Activated naive CD8-positive, alpha-beta T cell (primary cell): ENCODE results near the gene TRIM17.

Experiments used
- H3K27ac Mint-ChIP-seq: one replicate; pipeline ENCODE4 v1.8.0; 2021; ENCODE audit warnings: mixed read lengths
- H3K27me3 Mint-ChIP-seq: one replicate; pipeline ENCODE4 v1.8.0; 2021; ENCODE audit warnings: mixed read lengths
- H3K36me3 Mint-ChIP-seq: one replicate; pipeline ENCODE4 v1.8.0; 2021; ENCODE audit warnings: mixed read lengths
- H3K4me1 Mint-ChIP-seq: one replicate; pipeline ENCODE4 v1.8.0; 2021; ENCODE audit warnings: low read depth, mixed read lengths
- H3K4me3 Mint-ChIP-seq: one replicate; pipeline ENCODE4 v1.8.0; 2021; ENCODE audit warnings: mild to moderate bottlenecking, mixed read lengths
- H3K9me3 Mint-ChIP-seq: one replicate; pipeline ENCODE4 v1.8.0; 2021; ENCODE audit warnings: low read depth, mixed read lengths

Gene TRIM17

GRCh38 chr1:228393268-228393701, 23.4 kb downstream of the TRIM17 start:
- Mint-ChIP-seq H3K27me3 (no peaks in the 10 kb centered on the region), H3K4me3 (no peak overlapping the region), H3K9me3 (no peaks in the 10 kb centered on the region), H3K27ac (peak overlapping the region; percentile 16), H3K4me1 (peaks cover 8% of the 10 kb centered on the region), H3K36me3 (no peaks in the 10 kb centered on the region)

GRCh38 chr1:228392111-228392936, 24.3 kb downstream of the TRIM17 start:
- Mint-ChIP-seq H3K9me3 (no peaks in the 10 kb centered on the region), H3K4me1 (no peaks in the 10 kb centered on the region), H3K36me3 (no peaks in the 10 kb centered on the region), H3K4me3 (no peak overlapping the region), H3K27me3 (no peaks in the 10 kb centered on the region), H3K27ac (no peak overlapping the region)

GRCh38 chr1:228391411-228392020, 25.1 kb downstream of the TRIM17 start:
- H3K27me3 Mint-ChIP-seq = no peaks in the 10 kb centered on the region
- H3K4me1 Mint-ChIP-seq = no peaks in the 10 kb centered on the region
- H3K27ac Mint-ChIP-seq = no peak overlapping the region
- H3K9me3 Mint-ChIP-seq = no peaks in the 10 kb centered on the region
- H3K4me3 Mint-ChIP-seq = no peak overlapping the region
- H3K36me3 Mint-ChIP-seq = no peaks in the 10 kb centered on the region

- Mint-ChIP-seq H3K27ac (no peak overlapping the region), H3K36me3 (no peaks in the 10 kb centered on the region), H3K9me3 (no peaks in the 10 kb centered on the region), H3K27me3 (no peaks in the 10 kb centered on the region), H3K4me3 (no peak overlapping the region), H3K4me1 (no peaks in the 10 kb centered on the region)
Measured at GRCh38 chr1:228390649-228391048, 26.0 kb downstream of the TRIM17 start.

- Mint-ChIP-seq H3K4me3 (no peak overlapping the region), H3K4me1 (no peaks in the 10 kb centered on the region), H3K9me3 (no peaks in the 10 kb centered on the region), H3K27me3 (peaks cover 3% of the 10 kb centered on the region), H3K27ac (no peak overlapping the region), H3K36me3 (no peaks in the 10 kb centered on the region)
Measured at GRCh38 chr1:228387321-228387720, 29.3 kb downstream of the TRIM17 start.

- Mint-ChIP-seq H3K27ac (no peak overlapping the region), H3K27me3 (peaks cover 3% of the 10 kb centered on the region), H3K36me3 (no peaks in the 10 kb centered on the region), H3K9me3 (no peaks in the 10 kb centered on the region), H3K4me3 (no peak overlapping the region), H3K4me1 (no peaks in the 10 kb centered on the region)
Measured at GRCh38 chr1:228385232-228385631, 31.4 kb downstream of the TRIM17 start.

- no peak overlapping the region for H3K4me3 Mint-ChIP-seq
- H3K27me3 Mint-ChIP-seq = peaks cover 6% of the 10 kb centered on the region
- no peak overlapping the region for H3K27ac Mint-ChIP-seq
- H3K36me3 Mint-ChIP-seq = no peaks in the 10 kb centered on the region
- H3K4me1 Mint-ChIP-seq = peaks cover 5% of the 10 kb centered on the region
- H3K9me3 Mint-ChIP-seq = no peaks in the 10 kb centered on the region
Measured at GRCh38 chr1:228383773-228384172, 32.9 kb downstream of the TRIM17 start.

GRCh38 chr1:228381356-228381755, 35.3 kb downstream of the TRIM17 start:
- Mint-ChIP-seq H3K27ac (no peak overlapping the region), H3K9me3 (no peaks in the 10 kb centered on the region), H3K27me3 (peaks cover 6% of the 10 kb centered on the region), H3K4me1 (peaks cover 8% of the 10 kb centered on the region), H3K36me3 (no peaks in the 10 kb centered on the region), H3K4me3 (no peak overlapping the region)

- Mint-ChIP-seq H3K27ac (no peak overlapping the region), H3K27me3 (peaks cover 6% of the 10 kb centered on the region), H3K4me1 (peaks cover 8% of the 10 kb centered on the region), H3K36me3 (no peaks in the 10 kb centered on the region), H3K4me3 (peak overlapping the region; percentile 13), H3K9me3 (no peaks in the 10 kb centered on the region)
Measured at GRCh38 chr1:228379666-228380065, 37.0 kb downstream of the TRIM17 start.

- peaks cover 6% of the 10 kb centered on the region for H3K27me3 Mint-ChIP-seq
- no peak overlapping the region for H3K27ac Mint-ChIP-seq
- H3K4me3 Mint-ChIP-seq = peak overlapping the region; percentile 83
- H3K4me1 Mint-ChIP-seq = peaks cover 8% of the 10 kb centered on the region
- H3K36me3 Mint-ChIP-seq = no peaks in the 10 kb centered on the region
- no peaks in the 10 kb centered on the region for H3K9me3 Mint-ChIP-seq
Measured at GRCh38 chr1:228378873-228379460, 37.7 kb downstream of the TRIM17 start.

- Mint-ChIP-seq H3K4me1 (peaks cover 8% of the 10 kb centered on the region), H3K9me3 (no peaks in the 10 kb centered on the region), H3K27ac (no peak overlapping the region), H3K27me3 (peaks cover 6% of the 10 kb centered on the region), H3K4me3 (peak overlapping the region; percentile 83), H3K36me3 (no peaks in the 10 kb centered on the region)
Measured at GRCh38 chr1:228378090-228378872, 38.4 kb downstream of the TRIM17 start.

GRCh38 chr1:228377664-228378089, 39.0 kb downstream of the TRIM17 start:
- H3K4me1 Mint-ChIP-seq = peaks cover 8% of the 10 kb centered on the region
- peak overlapping the region; percentile 52 for H3K4me3 Mint-ChIP-seq
- no peaks in the 10 kb centered on the region for H3K36me3 Mint-ChIP-seq
- no peaks in the 10 kb centered on the region for H3K9me3 Mint-ChIP-seq
- peaks cover 6% of the 10 kb centered on the region for H3K27me3 Mint-ChIP-seq
- H3K27ac Mint-ChIP-seq = no peak overlapping the region

GRCh38 chr1:228376651-228377631, 39.7 kb downstream of the TRIM17 start:
- H3K4me1 Mint-ChIP-seq = peaks cover 8% of the 10 kb centered on the region
- no peaks in the 10 kb centered on the region for H3K9me3 Mint-ChIP-seq
- peak overlapping the region; percentile 52 for H3K4me3 Mint-ChIP-seq
- no peaks in the 10 kb centered on the region for H3K36me3 Mint-ChIP-seq
- H3K27ac Mint-ChIP-seq = no peak overlapping the region
- H3K27me3 Mint-ChIP-seq = peaks cover 3% of the 10 kb centered on the region

GRCh38 chr1:228376262-228376628, 40.4 kb downstream of the TRIM17 start:
- Mint-ChIP-seq H3K9me3 (no peaks in the 10 kb centered on the region), H3K27ac (no peak overlapping the region), H3K36me3 (no peaks in the 10 kb centered on the region), H3K4me1 (peaks cover 8% of the 10 kb centered on the region), H3K27me3 (peaks cover 3% of the 10 kb centered on the region), H3K4me3 (no peak overlapping the region)
